Measurements from ENCODE around the gene CPT1B. TPM values are rescaled to one million over a fixed set of nuclear protein-coding genes. Genes with fewer than 3 reads are reported as not detected.
"Not testable (repeated sequence)": the region's sequence is repeated elsewhere in the genome, so short reads cannot be mapped to it uniquely, and the experiment has no call there.

Gene CPT1B
- total RNA-seq, 1 donor from 2014 or later = 27.1 TPM

DNA sequence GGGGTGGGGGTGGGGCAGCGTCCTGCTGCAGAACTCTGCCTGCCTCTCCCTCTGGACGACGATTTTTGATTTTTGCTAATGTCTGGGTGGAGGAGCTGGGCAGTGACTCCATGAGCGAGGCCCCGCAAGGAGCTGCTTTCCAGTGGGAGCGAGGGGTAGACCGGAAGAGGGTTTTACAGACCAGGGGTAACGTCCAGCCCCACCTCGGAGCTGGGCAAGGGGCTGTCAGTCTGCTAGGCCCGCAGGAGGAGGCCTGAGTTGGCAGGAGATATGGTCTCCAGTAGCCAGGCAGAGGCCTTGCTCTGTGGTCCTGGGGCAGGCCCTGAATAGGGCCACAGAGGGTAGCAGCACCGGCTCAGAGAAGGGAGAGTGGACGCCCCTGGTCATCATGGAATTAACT, 31.4 kb upstream of the CPT1B start:
- Histone ChIP-seq H3K9ac (ENCODE audit: low read depth in 1 of 3, low read length in 3 of 3) (no peak overlapping the region), H3K4me3 (ENCODE audit: low read length in 3 of 3) (no peak overlapping the region), H3K4me1 (ENCODE audit: control insufficient read depth in 3 of 3, insufficient read depth in 3 of 3, low read length in 3 of 3) (peaks cover 0 to 7% (median 3%) of the 10 kb centered on the region in 3 donors), H3K27me3 (ENCODE audit: control insufficient read depth in 3 of 3, insufficient read depth in 3 of 3, low read length in 3 of 3) (peaks cover 15 to 35% (median 34%) of the 10 kb centered on the region in 3 donors), H3K27ac (ENCODE audit: low read depth, low read length) (no peak overlapping the region), H3K9me3 (ENCODE audit: control insufficient read depth in 3 of 3, low read length in 3 of 3) (no peaks in the 10 kb centered on the region), H3K36me3 (ENCODE audit: control insufficient read depth in 3 of 3, insufficient read depth in 3 of 3, low read length in 3 of 3) (no peaks in the 10 kb centered on the region)

DNA sequence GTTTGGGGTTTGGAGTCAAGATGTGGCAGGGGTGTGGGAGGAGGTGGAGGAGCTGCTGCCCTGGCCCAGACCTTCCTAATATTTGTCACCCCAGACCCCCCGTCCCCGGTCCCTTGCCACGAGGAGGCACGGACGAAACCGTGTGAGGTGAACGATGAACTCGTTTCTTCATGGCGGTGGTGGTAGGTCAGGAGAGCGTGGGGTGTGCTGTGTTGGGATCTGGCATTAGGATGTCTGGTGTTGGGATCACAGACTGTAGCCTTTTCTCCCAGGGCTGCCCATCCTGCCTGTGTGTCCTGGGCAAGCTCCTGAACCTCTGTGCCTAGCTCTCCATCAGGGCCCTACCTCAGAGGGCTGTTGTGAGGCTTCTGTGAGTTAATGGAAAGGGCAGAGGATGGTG, 30.8 kb upstream of the CPT1B start:
- Histone ChIP-seq H3K9ac (ENCODE audit: low read depth in 1 of 3, low read length in 3 of 3) (no peak overlapping the region), H3K4me3 (ENCODE audit: low read length in 3 of 3) (no peak overlapping the region), H3K9me3 (ENCODE audit: control insufficient read depth in 3 of 3, low read length in 3 of 3) (no peaks in the 10 kb centered on the region), H3K36me3 (ENCODE audit: control insufficient read depth in 3 of 3, insufficient read depth in 3 of 3, low read length in 3 of 3) (no peaks in the 10 kb centered on the region), H3K4me1 (ENCODE audit: control insufficient read depth in 3 of 3, insufficient read depth in 3 of 3, low read length in 3 of 3) (peaks cover 0 to 7% (median 3%) of the 10 kb centered on the region in 3 donors), H3K27ac (ENCODE audit: low read depth, low read length) (no peak overlapping the region), H3K27me3 (ENCODE audit: control insufficient read depth in 3 of 3, insufficient read depth in 3 of 3, low read length in 3 of 3) (peaks cover 15 to 39% (median 37%) of the 10 kb centered on the region in 3 donors)

DNA sequence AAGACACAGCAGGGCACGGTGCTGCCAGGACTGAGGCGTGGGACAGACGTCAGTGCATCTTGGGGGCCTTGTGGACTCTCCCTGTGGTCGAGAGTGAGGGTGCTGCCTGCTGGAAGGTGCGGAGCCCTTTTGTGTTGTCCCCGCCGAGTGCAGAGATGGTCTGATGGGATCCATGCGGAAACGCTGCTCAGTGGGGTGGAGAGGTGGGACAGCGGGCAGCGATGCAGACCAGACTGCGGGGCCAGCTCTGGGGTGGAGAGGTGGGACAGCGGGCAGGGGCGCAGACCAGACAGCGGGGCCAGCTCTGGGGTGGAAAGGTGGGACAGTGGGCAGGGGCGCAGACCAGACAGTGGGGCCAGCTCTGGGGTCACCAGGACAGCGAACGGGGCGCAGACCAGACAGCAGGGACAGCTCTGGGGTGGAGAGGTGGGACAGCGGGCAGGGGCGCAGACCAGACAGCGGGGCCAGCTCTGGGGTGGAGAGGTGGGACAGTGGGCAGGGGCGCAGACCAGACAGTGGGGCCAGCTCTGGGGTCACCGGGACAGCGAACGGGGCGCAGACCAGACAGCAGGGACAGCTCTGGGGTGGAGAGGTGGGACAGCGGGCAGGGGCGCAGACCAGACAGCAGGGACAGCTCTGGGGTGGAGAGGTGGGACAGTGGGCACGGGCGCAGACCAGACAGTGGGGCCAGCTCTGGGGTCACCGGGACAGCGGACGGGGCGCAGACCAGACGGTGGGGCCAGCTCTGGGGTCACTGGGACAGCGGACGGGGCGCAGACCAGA, 30.0 kb upstream of the CPT1B start:
- not testable (repeated sequence) for H3K4me1 ChIP-seq (ENCODE audit: control insufficient read depth in 3 of 3, insufficient read depth in 3 of 3, low read length in 3 of 3); H3K4me3 ChIP-seq (ENCODE audit: low read length in 3 of 3); H3K9me3 ChIP-seq (ENCODE audit: control insufficient read depth in 3 of 3, low read length in 3 of 3); H3K36me3 ChIP-seq (ENCODE audit: control insufficient read depth in 3 of 3, insufficient read depth in 3 of 3, low read length in 3 of 3); H3K27ac ChIP-seq (ENCODE audit: low read depth, low read length); H3K9ac ChIP-seq (ENCODE audit: low read depth in 1 of 3, low read length in 3 of 3)
- peaks cover 15 to 47% (median 42%) of the 10 kb centered on the region in 3 donors for H3K27me3 ChIP-seq (ENCODE audit: control insufficient read depth in 3 of 3, insufficient read depth in 3 of 3, low read length in 3 of 3)

DNA sequence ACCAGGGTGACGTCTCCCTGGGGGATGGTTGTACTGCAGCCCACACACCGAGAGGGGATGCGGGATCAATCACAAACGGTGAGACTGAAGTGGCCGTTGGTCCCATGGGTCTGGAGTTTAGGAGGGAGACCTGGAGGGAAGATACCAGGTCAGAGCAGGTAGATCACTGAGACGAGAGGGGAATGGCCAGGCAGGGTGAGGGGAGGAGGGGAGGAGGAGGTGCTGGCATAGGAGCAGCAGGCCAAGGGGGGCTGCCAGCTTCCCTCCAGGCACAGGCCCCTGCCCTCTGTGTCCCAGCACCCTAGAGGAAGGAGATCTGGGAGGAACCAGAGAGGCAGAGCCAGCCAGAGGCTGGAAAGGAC, 29.4 kb upstream of the CPT1B start:
- Histone ChIP-seq H3K27ac (ENCODE audit: low read depth, low read length) (no peak overlapping the region), H3K9me3 (ENCODE audit: control insufficient read depth in 3 of 3, low read length in 3 of 3) (no peaks in the 10 kb centered on the region), H3K4me1 (ENCODE audit: control insufficient read depth in 3 of 3, insufficient read depth in 3 of 3, low read length in 3 of 3) (no peaks in the 10 kb centered on the region), H3K36me3 (ENCODE audit: control insufficient read depth in 3 of 3, insufficient read depth in 3 of 3, low read length in 3 of 3) (no peaks in the 10 kb centered on the region), H3K4me3 (ENCODE audit: low read length in 3 of 3) (no peak overlapping the region), H3K27me3 (ENCODE audit: control insufficient read depth in 3 of 3, insufficient read depth in 3 of 3, low read length in 3 of 3) (peaks cover 21 to 52% (median 47%) of the 10 kb centered on the region in 3 donors), H3K9ac (ENCODE audit: low read depth in 1 of 3, low read length in 3 of 3) (no peak overlapping the region)

DNA sequence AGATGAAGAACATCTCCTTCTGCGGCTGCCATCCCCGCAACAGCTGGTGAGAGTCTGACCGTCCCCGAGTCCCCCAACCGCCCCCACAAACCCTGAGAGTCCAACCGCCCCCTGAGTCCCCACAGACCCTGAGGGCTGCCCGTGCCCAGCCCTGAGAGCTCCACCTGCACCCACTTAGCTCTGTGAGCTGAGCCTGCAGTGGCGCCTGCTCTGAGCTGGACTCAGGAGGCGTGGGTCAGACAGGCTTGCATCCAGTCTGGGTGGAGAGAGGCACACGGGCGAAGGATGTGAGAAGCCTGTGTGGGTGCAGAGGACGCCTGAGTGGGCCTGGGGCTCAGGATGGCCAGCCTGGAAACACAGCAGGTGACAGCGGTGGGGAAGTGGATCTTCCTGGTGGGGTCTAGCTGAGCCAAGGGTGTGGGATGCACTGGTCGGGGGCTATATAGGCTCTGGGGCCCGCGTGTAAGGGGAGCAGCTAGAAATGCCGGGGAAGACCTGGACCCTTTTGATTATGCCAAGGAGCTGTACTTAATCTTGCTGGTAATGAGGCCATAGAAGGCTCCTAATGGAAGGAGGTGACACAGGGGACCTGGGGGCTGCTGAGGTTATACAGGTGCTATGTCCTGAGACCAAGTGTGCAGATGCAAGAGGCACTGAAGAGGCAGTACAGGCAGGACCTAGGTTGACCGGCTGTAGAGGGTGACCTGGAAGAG, 28.9 kb upstream of the CPT1B start:
- no peak overlapping the region for H3K27ac ChIP-seq (ENCODE audit: low read depth, low read length)
- no peaks in the 10 kb centered on the region for H3K36me3 ChIP-seq (ENCODE audit: control insufficient read depth in 3 of 3, insufficient read depth in 3 of 3, low read length in 3 of 3)
- no peaks in the 10 kb centered on the region for H3K9me3 ChIP-seq (ENCODE audit: control insufficient read depth in 3 of 3, low read length in 3 of 3)
- peaks cover 26 to 56% (median 49%) of the 10 kb centered on the region in 3 donors for H3K27me3 ChIP-seq (ENCODE audit: control insufficient read depth in 3 of 3, insufficient read depth in 3 of 3, low read length in 3 of 3)
- no peak overlapping the region for H3K4me3 ChIP-seq (ENCODE audit: low read length in 3 of 3)
- no peaks in the 10 kb centered on the region for H3K4me1 ChIP-seq (ENCODE audit: control insufficient read depth in 3 of 3, insufficient read depth in 3 of 3, low read length in 3 of 3)
- no peak overlapping the region for H3K9ac ChIP-seq (ENCODE audit: low read depth in 1 of 3, low read length in 3 of 3)

DNA sequence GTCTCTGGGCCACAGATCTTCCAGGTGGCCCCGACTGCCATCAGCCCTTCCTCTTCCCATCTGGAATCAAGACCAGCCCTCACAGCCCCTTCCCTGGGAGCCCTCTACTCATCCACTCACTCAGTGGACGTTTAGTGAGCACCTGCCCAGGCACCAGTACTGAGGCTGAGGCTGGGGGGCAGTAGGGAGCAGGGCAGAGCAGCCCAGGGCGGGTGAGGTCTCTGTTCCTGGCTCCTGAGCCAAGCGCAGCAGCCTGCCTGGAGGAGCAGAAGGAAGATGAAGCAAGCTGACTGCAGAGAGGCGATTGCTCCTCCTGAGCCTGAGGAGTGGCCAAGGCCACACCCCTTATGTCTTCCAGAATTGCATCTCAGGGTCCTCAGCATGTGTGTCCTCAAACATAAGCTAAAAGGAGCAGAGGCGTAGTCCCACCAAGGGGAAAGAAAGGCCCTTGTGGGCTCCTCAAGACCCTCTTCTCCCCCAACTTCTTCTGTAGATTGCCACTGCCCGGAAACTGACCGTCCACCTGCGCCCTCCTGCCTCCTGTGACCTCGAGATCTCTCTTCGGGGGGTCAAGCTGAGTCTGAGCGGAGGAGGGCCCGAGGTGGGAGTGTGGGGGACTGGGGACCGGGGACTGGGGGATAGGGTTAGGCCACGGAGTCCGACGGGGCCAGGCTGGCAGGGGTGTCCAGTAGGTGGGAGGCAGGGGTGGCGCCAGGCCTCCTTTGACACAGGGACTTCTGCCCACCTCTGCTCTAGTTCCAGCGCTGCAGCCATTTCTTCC, 28.1 kb upstream of the CPT1B start:
- H3K4me3 ChIP-seq (ENCODE audit: low read length in 3 of 3) = no peak overlapping the region
- H3K4me1 ChIP-seq (ENCODE audit: control insufficient read depth in 3 of 3, insufficient read depth in 3 of 3, low read length in 3 of 3) = no peaks in the 10 kb centered on the region
- no peak overlapping the region for H3K27ac ChIP-seq (ENCODE audit: low read depth, low read length)
- H3K9ac ChIP-seq (ENCODE audit: low read depth in 1 of 3, low read length in 3 of 3) = no peak overlapping the region
- peaks cover 33 to 63% (median 56%) of the 10 kb centered on the region in 3 donors for H3K27me3 ChIP-seq (ENCODE audit: control insufficient read depth in 3 of 3, insufficient read depth in 3 of 3, low read length in 3 of 3)
- no peaks in the 10 kb centered on the region for H3K9me3 ChIP-seq (ENCODE audit: control insufficient read depth in 3 of 3, low read length in 3 of 3)
- no peaks in the 10 kb centered on the region for H3K36me3 ChIP-seq (ENCODE audit: control insufficient read depth in 3 of 3, insufficient read depth in 3 of 3, low read length in 3 of 3)

DNA sequence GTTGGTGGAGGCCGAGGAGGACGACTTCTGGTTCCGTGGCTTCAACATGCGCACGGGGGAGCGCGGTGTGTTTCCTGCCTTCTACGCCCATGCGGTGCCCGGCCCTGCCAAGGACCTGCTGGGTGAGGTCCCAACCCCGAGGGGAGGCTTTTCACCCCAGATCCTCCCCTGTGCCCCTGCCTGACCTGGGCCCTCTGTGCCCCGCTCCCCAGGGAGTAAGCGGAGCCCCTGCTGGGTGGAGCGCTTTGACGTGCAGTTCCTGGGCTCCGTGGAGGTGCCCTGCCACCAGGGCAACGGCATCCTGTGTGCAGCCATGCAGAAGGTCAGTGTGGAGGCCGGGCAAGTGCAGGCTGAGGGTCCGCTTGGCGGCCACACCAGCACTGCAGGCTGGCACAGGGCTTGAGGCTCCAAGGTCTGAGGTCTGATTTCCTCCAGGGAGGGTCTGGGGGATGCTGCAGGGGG, 27.4 kb upstream of the CPT1B start:
- Histone ChIP-seq H3K36me3 (ENCODE audit: control insufficient read depth in 3 of 3, insufficient read depth in 3 of 3, low read length in 3 of 3) (no peaks in the 10 kb centered on the region), H3K9me3 (ENCODE audit: control insufficient read depth in 3 of 3, low read length in 3 of 3) (no peaks in the 10 kb centered on the region), H3K27ac (ENCODE audit: low read depth, low read length) (no peak overlapping the region), H3K4me3 (ENCODE audit: low read length in 3 of 3) (no peak overlapping the region), H3K4me1 (ENCODE audit: control insufficient read depth in 3 of 3, insufficient read depth in 3 of 3, low read length in 3 of 3) (no peaks in the 10 kb centered on the region), H3K27me3 (ENCODE audit: control insufficient read depth in 3 of 3, insufficient read depth in 3 of 3, low read length in 3 of 3) (peaks cover 33 to 63% (median 61%) of the 10 kb centered on the region in 3 donors), H3K9ac (ENCODE audit: low read depth in 1 of 3, low read length in 3 of 3) (no peak overlapping the region)

DNA sequence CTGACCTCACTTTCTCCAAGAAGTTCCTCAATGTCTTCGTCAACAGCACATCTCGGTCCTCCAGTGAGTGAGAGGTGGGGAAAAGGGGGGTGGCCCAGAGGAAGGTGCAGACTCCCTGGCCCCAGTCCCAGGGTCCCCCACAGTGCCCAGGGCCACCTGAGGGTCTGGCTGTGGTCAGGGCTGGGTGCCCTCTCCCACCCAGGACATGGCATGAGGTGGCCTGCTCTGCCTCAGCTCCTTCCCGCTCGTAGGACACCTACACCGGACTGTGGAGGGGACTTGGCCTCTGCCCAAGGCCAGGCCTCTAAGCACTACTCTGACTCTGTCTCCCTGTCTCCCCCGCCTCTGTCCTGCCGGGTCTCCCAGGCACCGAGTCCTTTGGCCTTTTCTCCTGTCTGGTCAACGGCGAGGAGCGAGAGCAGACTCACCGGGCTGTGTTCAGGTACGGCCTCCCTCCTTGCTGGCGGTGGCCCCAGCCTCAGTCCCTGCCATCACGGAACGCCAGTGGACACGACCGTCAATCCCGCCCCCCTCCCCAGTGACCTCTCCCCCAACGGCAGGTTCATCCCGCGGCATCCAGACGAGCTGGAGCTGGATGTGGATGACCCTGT, 26.9 kb upstream of the CPT1B start:
- no peak overlapping the region for H3K27ac ChIP-seq (ENCODE audit: low read depth, low read length)
- no peaks in the 10 kb centered on the region for H3K36me3 ChIP-seq (ENCODE audit: control insufficient read depth in 3 of 3, insufficient read depth in 3 of 3, low read length in 3 of 3)
- H3K9ac ChIP-seq (ENCODE audit: low read depth in 1 of 3, low read length in 3 of 3) = no peak overlapping the region
- H3K27me3 ChIP-seq (ENCODE audit: control insufficient read depth in 3 of 3, insufficient read depth in 3 of 3, low read length in 3 of 3) = peaks cover 34 to 64% (median 57%) of the 10 kb centered on the region in 3 donors
- no peak overlapping the region for H3K4me3 ChIP-seq (ENCODE audit: low read length in 3 of 3)
- no peaks in the 10 kb centered on the region for H3K4me1 ChIP-seq (ENCODE audit: control insufficient read depth in 3 of 3, insufficient read depth in 3 of 3, low read length in 3 of 3)
- no peaks in the 10 kb centered on the region for H3K9me3 ChIP-seq (ENCODE audit: control insufficient read depth in 3 of 3, low read length in 3 of 3)

DNA sequence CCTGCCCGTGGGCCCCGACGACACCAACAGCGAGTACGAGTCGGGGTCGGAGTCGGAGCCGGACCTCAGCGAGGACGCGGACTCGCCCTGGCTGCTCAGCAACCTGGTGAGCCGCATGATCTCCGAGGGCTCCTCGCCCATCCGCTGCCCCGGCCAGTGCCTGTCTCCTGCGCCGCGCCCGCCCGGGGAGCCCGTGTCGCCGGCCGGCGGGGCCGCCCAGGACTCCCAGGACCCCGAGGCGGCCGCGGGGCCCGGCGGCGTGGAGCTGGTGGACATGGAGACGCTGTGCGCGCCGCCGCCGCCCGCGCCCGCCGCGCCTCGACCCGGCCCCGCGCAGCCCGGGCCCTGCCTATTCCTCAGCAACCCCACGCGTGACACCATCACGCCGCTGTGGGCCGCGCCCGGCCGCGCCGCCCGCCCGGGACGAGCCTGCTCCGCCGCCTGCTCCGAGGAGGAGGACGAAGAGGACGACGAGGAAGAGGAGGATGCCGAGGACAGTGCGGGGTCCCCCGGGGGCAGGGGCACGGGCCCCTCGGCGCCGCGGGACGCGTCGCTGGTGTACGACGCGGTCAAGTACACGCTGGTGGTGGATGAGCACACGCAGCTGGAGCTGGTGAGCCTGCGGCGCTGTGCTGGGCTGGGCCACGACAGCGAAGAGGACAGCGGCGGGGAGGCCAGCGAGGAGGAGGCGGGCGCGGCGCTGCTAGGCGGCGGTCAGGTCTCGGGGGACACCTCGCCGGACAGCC, 26.2 kb upstream of the CPT1B start:
- H3K27me3 ChIP-seq (ENCODE audit: control insufficient read depth in 3 of 3, insufficient read depth in 3 of 3, low read length in 3 of 3) = peaks cover 39 to 66% (median 64%) of the 10 kb centered on the region in 3 donors
- no peak overlapping the region for H3K9ac ChIP-seq (ENCODE audit: low read depth in 1 of 3, low read length in 3 of 3)
- peaks cover 0 to 2% (median 0%) of the 10 kb centered on the region in 3 donors for H3K4me1 ChIP-seq (ENCODE audit: control insufficient read depth in 3 of 3, insufficient read depth in 3 of 3, low read length in 3 of 3)

More for the DNA sequence above, 26.2 kb upstream of the CPT1B start:
- Histone ChIP-seq H3K9me3 (ENCODE audit: control insufficient read depth in 3 of 3, low read length in 3 of 3) (no peaks in the 10 kb centered on the region), H3K4me3 (ENCODE audit: low read length in 3 of 3) (no peak overlapping the region), H3K36me3 (ENCODE audit: control insufficient read depth in 3 of 3, insufficient read depth in 3 of 3, low read length in 3 of 3) (no peaks in the 10 kb centered on the region), H3K27ac (ENCODE audit: low read depth, low read length) (no peak overlapping the region)

All from skeletal muscle tissue (tissue), 4 donors.